ENCODE results near the gene POU3F4.

POU3F4 gene

DNA sequence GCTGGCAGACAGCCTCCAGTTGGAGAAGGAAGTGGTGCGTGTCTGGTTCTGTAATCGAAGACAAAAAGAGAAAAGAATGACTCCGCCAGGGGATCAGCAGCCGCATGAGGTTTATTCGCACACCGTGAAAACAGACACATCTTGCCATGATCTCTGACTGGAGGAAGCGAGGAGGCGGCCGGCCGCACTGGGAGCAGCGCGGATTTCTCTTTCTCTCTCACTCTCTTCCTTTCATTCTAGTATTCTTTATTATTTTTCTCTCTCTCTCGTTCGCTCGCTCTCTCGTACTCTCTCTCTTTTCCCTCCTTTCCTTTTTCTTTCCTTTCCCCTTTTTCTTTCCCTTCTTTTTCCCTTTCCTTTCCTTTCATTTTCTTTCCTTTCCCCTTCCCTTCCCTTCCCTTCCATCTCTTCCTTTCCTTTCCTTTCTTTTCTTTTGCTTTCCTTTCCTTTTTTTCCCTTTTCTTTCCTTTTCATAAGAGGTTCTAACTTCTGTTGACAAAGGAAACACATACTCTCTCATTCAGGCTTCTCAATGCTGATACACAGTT lies 1.2 kb downstream of the POU3F4 start:
- TF ChIP-seq, protein P1, sequence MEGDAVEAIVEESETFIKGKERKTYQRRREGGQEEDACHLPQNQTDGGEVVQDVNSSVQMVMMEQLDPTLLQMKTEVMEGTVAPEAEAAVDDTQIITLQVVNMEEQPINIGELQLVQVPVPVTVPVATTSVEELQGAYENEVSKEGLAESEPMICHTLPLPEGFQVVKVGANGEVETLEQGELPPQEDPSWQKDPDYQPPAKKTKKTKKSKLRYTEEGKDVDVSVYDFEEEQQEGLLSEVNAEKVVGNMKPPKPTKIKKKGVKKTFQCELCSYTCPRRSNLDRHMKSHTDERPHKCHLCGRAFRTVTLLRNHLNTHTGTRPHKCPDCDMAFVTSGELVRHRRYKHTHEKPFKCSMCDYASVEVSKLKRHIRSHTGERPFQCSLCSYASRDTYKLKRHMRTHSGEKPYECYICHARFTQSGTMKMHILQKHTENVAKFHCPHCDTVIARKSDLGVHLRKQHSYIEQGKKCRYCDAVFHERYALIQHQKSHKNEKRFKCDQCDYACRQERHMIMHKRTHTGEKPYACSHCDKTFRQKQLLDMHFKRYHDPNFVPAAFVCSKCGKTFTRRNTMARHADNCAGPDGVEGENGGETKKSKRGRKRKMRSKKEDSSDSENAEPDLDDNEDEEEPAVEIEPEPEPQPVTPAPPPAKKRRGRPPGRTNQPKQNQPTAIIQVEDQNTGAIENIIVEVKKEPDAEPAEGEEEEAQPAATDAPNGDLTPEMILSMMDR (IDR thresholded peaks at IDR 0.05), result no peak

DNA sequence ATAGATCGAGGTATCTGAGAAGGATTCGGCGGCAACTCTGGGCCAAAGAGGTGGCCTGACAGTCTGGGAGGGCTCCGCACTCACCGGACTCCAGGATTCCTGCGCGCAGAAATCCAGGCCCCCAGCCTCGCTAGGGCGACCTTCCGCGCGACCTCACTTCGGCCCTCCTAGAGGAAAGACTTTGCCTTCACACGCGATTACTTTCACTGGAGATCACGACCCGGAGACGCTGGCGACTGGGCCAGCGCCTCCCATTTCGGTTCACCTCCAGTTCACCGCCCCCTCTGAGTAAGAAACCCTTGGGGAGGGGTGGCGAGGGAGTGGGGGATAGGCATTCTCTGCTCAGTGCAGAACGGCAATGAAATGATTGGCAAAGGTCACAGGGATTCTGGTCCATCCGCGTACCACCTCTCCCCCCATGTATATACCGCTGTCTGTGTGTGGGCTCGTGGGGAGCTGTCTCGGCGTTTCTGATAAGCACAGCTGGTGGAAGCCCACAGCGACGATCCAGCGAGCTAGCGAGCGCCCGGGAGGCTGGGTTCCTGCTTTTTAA lies 2.5 kb downstream of the POU3F4 start:
- TF ChIP-seq, protein P1 (IDR thresholded peaks at IDR 0.05), result no peak

DNA sequence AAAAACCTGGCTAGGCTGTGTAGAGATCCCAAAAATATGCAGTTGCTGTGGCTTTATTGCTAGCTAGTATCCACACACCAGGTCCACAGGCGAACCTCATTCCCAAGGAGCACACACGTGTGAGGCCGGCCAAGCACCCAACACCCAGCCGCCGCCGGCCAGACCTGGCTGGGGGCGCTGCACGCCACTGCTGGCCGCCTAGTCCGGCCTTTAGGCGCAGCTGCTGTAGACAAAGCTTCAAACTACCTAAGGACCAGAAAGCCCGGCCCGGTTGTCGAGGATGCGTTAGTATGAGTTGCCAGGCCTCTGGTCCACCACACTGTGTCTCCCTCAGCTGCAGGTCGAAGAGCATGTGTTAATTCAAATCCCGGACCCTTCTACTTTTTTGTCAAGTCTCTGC lies 3.1 kb downstream of the POU3F4 start:
- TF ChIP-seq, protein P1 (IDR thresholded peaks at IDR 0.05), result no peak

DNA sequence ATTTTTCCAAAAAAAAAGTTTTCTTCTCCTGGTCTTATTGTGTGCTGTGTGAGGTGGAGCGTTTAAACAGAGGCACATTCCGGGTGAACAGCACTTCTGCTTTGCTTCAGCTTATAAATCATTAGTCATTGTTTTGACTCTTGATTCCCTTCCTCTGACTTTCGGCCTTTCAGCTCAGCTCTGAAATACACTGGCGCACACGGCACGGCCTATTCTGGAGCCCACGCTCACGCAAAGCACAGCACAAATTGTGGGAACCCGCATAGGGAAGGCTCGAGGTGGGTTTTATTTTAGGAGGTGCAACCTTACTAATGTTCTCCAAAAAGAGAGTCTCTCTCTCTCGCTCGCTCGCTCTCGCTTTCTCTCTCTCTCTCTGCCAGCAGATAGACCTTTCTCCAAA lies 4.0 kb downstream of the POU3F4 start:
- TF ChIP-seq, protein P1 (IDR thresholded peaks at IDR 0.05), result no peak

DNA sequence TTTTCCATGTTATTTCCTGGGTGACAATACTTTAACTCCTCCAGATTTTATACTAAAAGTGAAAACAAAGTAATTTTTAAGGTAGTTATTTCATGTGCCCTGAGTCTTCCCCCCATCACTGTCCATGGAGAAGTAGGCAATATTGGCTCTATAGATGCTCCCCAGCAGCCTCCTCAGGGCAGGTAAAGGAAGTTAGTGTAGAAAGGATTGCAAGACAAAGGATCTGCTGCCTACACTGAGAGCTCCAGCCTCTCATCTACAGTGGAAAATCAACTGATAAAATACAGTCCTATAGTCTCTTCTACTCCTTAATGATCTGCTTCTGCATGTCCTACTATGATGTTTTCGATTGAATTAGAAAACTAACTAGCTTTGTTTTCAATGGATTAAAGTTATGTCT lies 8.5 kb downstream of the POU3F4 start:
- TF ChIP-seq, protein P1 (IDR thresholded peaks at IDR 0.05), result no peak

DNA sequence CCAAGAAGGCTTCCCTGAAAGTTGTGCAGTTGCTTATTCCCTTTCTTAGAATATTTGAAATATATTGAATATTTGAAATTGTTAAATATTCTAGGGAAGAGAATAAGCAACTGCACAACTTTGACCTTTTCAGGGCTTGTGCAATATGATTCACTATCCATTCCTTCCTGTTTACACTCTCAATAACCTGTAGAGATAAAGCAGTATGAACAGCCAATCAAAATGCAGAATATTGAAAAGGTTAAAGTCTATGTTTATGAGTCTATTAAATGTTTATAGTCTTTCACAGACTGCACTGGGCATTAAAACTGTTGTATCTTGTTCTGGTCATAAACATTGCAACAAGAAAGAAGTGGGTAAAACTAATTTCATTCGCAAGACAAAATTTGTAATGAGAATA lies 13.8 kb downstream of the POU3F4 start:
- TF ChIP-seq, protein P1 (IDR thresholded peaks at IDR 0.05), result no peak

DNA sequence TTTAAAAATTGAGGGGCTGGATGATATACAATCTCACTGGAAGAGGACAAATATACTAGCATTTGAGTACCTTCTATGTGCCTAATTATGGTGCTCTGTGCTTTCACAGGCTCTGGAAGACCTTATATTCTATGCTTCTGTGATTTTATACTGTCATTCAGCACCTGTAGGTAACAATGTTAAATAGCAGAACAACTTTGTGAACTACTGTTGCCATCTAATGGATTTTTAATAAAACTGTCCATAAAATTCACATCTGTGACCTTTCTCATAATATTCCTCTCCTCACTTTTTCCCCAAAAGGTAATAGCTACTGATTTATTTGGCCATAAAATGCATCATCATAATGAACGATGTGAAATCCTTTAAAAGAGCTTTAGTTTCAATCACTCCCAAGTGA lies 21.9 kb downstream of the POU3F4 start:
- TF ChIP-seq, protein P1 (IDR thresholded peaks at IDR 0.05), result no peak
